IMR-90 (cell line): Measurements from ENCODE around the gene ANKK1. TPM values are rescaled to one million over a fixed set of nuclear protein-coding genes. Genes with fewer than 3 reads are reported as not detected.

Experiments used
- ATAC-seq: fragments of 200-7000 bp; cut with Tn5 transposase; 2 replicates; pipeline ENCODE4 v1.9.1; 2020; ENCODE audit warnings: low read depth, mild to moderate bottlenecking, moderate library complexity
- BruUV-seq: library from RNA; stranded (reverse); fragments of 400-500 nt; replicated peaks from 2 replicates; lab custom pipeline; 2021; lab: Mats Ljungman, UMichigan
- CTCF ChIA-PET: fragments of 300-600 bp; formaldehyde crosslinking; extraction: SDS; loops from one replicate; lab custom pipeline; 2021; ENCODE audit warnings: antibody characterized with exemption; lab: Yijun Ruan, JAX
- POLR2A ChIA-PET: fragments of 300-600 bp; sonication (Branson Sonifier 250); formaldehyde crosslinking; loops from one replicate; lab custom pipeline; 2022; ENCODE audit warnings: antibody characterized with exemption; ENCODE audit not compliant: unreplicated experiment; lab: Charles Lee
- DNase-seq: peaks from one replicate; pipeline ENCODE4 v3.0.0; 2013
- H2AFZ ChIP-seq: replicated peaks from 2 replicates; pipeline ENCODE3; 2013; ENCODE audit warnings: low read length, mild to moderate bottlenecking; ENCODE audit not compliant: poor library complexity
- H2AK5ac ChIP-seq: 2 replicates; pipeline ENCODE4 v1.6.1; 2013; ENCODE audit warnings: low read depth, low read length, inconsistent platforms
- H2AK9ac ChIP-seq: replicated peaks from 2 replicates; pipeline ENCODE3; 2013; ENCODE audit warnings: mild to moderate bottlenecking, low read depth, low read length, moderate library complexity; ENCODE audit not compliant: poor library complexity
- H2BK120ac ChIP-seq: 2 replicates; pipeline ENCODE4 v1.6.1; 2013; ENCODE audit warnings: low read depth, low read length, inconsistent platforms
- H2BK15ac ChIP-seq: 3 replicates; pipeline ENCODE4 v1.6.1; 2013; ENCODE audit warnings: low read depth, low read length, inconsistent platforms
- H2BK20ac ChIP-seq: 2 replicates; pipeline ENCODE4 v1.6.1; 2013; ENCODE audit warnings: low read depth, mild to moderate bottlenecking, inconsistent platforms, low read length, moderate library complexity
- H2BK5ac ChIP-seq: 2 replicates; pipeline ENCODE4 v1.6.1; 2013; ENCODE audit warnings: mild to moderate bottlenecking, low read depth, low read length, inconsistent platforms; ENCODE audit not compliant: poor library complexity, severe bottlenecking
- H3K14ac ChIP-seq: replicated peaks from 2 replicates; pipeline ENCODE4 v1.6.1; 2013; ENCODE audit warnings: low read depth, low read length, inconsistent platforms
- H3K18ac ChIP-seq: 2 replicates; pipeline ENCODE4 v1.6.1; 2013; ENCODE audit warnings: low read depth, low read length, control low read depth
- H3K23ac ChIP-seq: 2 replicates; pipeline ENCODE4 v1.6.1; 2013; ENCODE audit warnings: low read depth, low read length, inconsistent platforms
- H3K27ac ChIP-seq: 2 replicates; pipeline ENCODE4 v1.5.1; 2013; ENCODE audit warnings: mild to moderate bottlenecking, control low read depth, low read length; ENCODE audit not compliant: insufficient read depth
- H3K27me3 ChIP-seq: 2 replicates; pipeline ENCODE4 v1.6.1; 2013; ENCODE audit warnings: low read length; ENCODE audit not compliant: control insufficient read depth, insufficient read depth
- H3K36me3 ChIP-seq: 2 replicates; pipeline ENCODE4 v1.6.1; 2013; ENCODE audit warnings: low read length, mixed read lengths; ENCODE audit not compliant: control insufficient read depth, insufficient read depth
- H3K4ac ChIP-seq: 2 replicates; pipeline ENCODE4 v1.6.1; 2013; ENCODE audit warnings: low read depth, low read length, inconsistent platforms
- H3K4me1 ChIP-seq: 2 replicates; pipeline ENCODE4 v1.6.1; 2013; ENCODE audit warnings: low read length, mixed read lengths; ENCODE audit not compliant: control insufficient read depth, insufficient read depth
- H3K4me2 ChIP-seq: 2 replicates; pipeline ENCODE4 v1.6.1; 2013; ENCODE audit warnings: low read depth, mild to moderate bottlenecking, control low read depth, low read length, moderate library complexity
- H3K4me3 ChIP-seq: 2 replicates; pipeline ENCODE4 v1.5.1; 2013; ENCODE audit warnings: low read depth, mild to moderate bottlenecking, control low read depth, low read length, moderate library complexity; ENCODE audit not compliant: insufficient read depth
- H3K56ac ChIP-seq: 2 replicates; pipeline ENCODE4 v1.6.1; 2013; ENCODE audit warnings: low read length, inconsistent platforms; ENCODE audit not compliant: insufficient read depth; ENCODE audit errors: extremely low read depth
- H3K79me1 ChIP-seq, 2 experiments: 2 replicates each; pipeline ENCODE4 v1.6.1; 2013; ENCODE audit warnings: low read length in 2 of 2, inconsistent platforms in 1 of 2, low read depth in 1 of 2
- H3K9ac ChIP-seq: 2 replicates; pipeline ENCODE4 v1.6.1; 2013; ENCODE audit warnings: low read depth, low read length, control low read depth
- H3K9me1 ChIP-seq: 2 replicates; pipeline ENCODE4 v1.6.1; 2013; ENCODE audit warnings: low read length, inconsistent platforms; ENCODE audit not compliant: insufficient read depth
- H3K9me3 ChIP-seq: 2 replicates; pipeline ENCODE4 v1.6.1; 2013; ENCODE audit warnings: low read length; ENCODE audit not compliant: control insufficient read depth, insufficient read depth
- H4K20me1 ChIP-seq: 2 replicates; pipeline ENCODE4 v1.6.1; 2013; ENCODE audit warnings: low read length, inconsistent platforms; ENCODE audit not compliant: insufficient read depth
- H4K5ac ChIP-seq: 2 replicates; pipeline ENCODE4 v1.6.1; 2013; ENCODE audit warnings: mild to moderate bottlenecking, low read depth, low read length, control low read depth
- H4K8ac ChIP-seq, 2 experiments: 2 replicates each; pipeline ENCODE4 v1.6.1; 2013; ENCODE audit warnings: low read depth in 2 of 2, low read length in 2 of 2, control low read depth in 1 of 2, inconsistent platforms in 1 of 2
- H4K91ac ChIP-seq: 2 replicates; pipeline ENCODE4 v1.6.1; 2013; ENCODE audit warnings: low read depth, low read length, inconsistent platforms; ENCODE audit not compliant: insufficient read depth
- BHLHE40 ChIP-seq: fragments of 150-350 bp; IDR thresholded peaks from 2 replicates; pipeline ENCODE4 v1.6.1; 2016; ENCODE audit warnings: mild to moderate bottlenecking, low read depth, low read length
- CHD1 ChIP-seq: IDR thresholded peaks from 2 replicates; pipeline ENCODE4 v1.6.1; 2012; ENCODE audit warnings: low read depth, low read length, improper control_type of control experiment
- CTCF ChIP-seq: conservative IDR thresholded peaks from 2 replicates; pipeline ENCODE4 v1.5.1; 2012; ENCODE audit warnings: mild to moderate bottlenecking, low read depth, low read length, improper control_type of control experiment
- FOS ChIP-seq: fragments of 150-350 bp; IDR thresholded peaks from 2 replicates; pipeline ENCODE4 v1.6.1; 2016; ENCODE audit warnings: low read depth, low read length
- MAFK ChIP-seq: IDR thresholded peaks from 2 replicates; pipeline ENCODE4 v1.6.1; 2012; ENCODE audit warnings: low read depth, low read length, improper control_type of control experiment
- MXI1 ChIP-seq: IDR thresholded peaks from 2 replicates; pipeline ENCODE4 v1.6.1; 2012; ENCODE audit warnings: low read depth, mild to moderate bottlenecking, low read length, moderate library complexity, borderline replicate concordance
- NFE2L2 ChIP-seq: fragments of 150-350 bp; IDR thresholded peaks from 2 replicates; pipeline ENCODE4 v1.6.1; 2016; ENCODE audit warnings: low read depth, mild to moderate bottlenecking, low read length
- POLR2A ChIP-seq: IDR thresholded peaks from 2 replicates; pipeline ENCODE4 v1.6.1; 2012; ENCODE audit warnings: mild to moderate bottlenecking, low read depth, low read length
- RAD21 ChIP-seq: IDR thresholded peaks from 2 replicates; pipeline ENCODE4 v1.6.1; 2012; ENCODE audit warnings: low read length, improper control_type of control experiment
- RCOR1 ChIP-seq: IDR thresholded peaks from 2 replicates; pipeline ENCODE4 v1.6.1; 2012; ENCODE audit warnings: mild to moderate bottlenecking, low read length, improper control_type of control experiment; ENCODE audit not compliant: insufficient replicate concordance
- RFX5 ChIP-seq: IDR thresholded peaks from 2 replicates; pipeline ENCODE4 v1.8.0; 2012; ENCODE audit warnings: low read depth, mild to moderate bottlenecking, low read length, moderate library complexity
- SMC3 ChIP-seq: fragments of 150-350 bp; IDR thresholded peaks from 2 replicates; pipeline ENCODE4 v1.6.1; 2016; ENCODE audit warnings: low read depth, mild to moderate bottlenecking, antibody characterized with exemption, low read length, moderate library complexity
- USF2 ChIP-seq: fragments of 150-350 bp; IDR thresholded peaks from 2 replicates; pipeline ENCODE4 v1.6.1; 2017; ENCODE audit warnings: mild to moderate bottlenecking, antibody characterized with exemption, low read length, low read depth
- WGBS, 2 experiments: methylation state at CpG; one replicate each; pipeline versions ENCODE4 v1.1.5 to v1.1.7; 2013; ENCODE audit warnings: missing lambda C conversion rate in 2 of 2; ENCODE audit not compliant: insufficient read length in 1 of 2; ENCODE audit errors: extremely low coverage in 2 of 2; 5-methylcytosine and 5-hydroxymethylcytosine counted together
- dilution Hi-C: fragments of 300-500 bp; cut with HindIII; formaldehyde crosslinking; loops from one replicate; pipeline ENCODE4 v1.14.3; 2018; ENCODE audit warnings: low sequenced_read_pairs; ENCODE audit not compliant: unreplicated experiment
- in situ Hi-C: fragments of 300-500 bp; cut with MboI; formaldehyde crosslinking; loops from 3 replicates; pipeline ENCODE4 v1.14.3; 2019; ENCODE audit warnings: low sequenced_read_pairs, inconsistent platforms, mixed read lengths
- intact Hi-C: fragments of 100-400 bp; cut with micrococcal nuclease; formaldehyde crosslinking; loops from 2 replicates; pipeline ENCODE4 v1.10.0; 2022
- polyA plus RNA-seq, 3 experiments: library from polyadenylated mRNA; depleted of rRNA; stranded (reverse); fragments of >200 nt; gene quantifications; 2 replicates each; pipeline ENCODE4 v1.2.3, GENCODE V29; 2012; ENCODE audit warnings: low replicate concordance in 1 of 3
- total RNA-seq: library from RNA; depleted of rRNA; stranded (reverse); fragments of >200 nt; gene quantifications from 2 replicates; pipeline ENCODE4 v1.2.3, GENCODE V29; 2012

Gene ANKK1
- total and polyA plus RNA-seq, 2 of the 4 experiments (the other 2 are of a cell fraction): not detected

- H2AK5ac ChIP-seq: no peak overlapping the region
- no peaks in the 10 kb centered on the region for H4K20me1 ChIP-seq
- H3K23ac ChIP-seq: no peak overlapping the region
- DNase-seq (no peak), ATAC-seq (no peak)
- no peak overlapping the region for H2BK120ac ChIP-seq
- ChIA-PET CTCF (no interaction called here), POLR2A (no interaction called here)
- no peaks in the 10 kb centered on the region for H3K9me3 ChIP-seq
- no TSS peak for BruUV-seq
- H3K27ac ChIP-seq: no peak overlapping the region
- no peak overlapping the region for H3K56ac ChIP-seq
- H4K8ac ChIP-seq: no peak overlapping the region
- no peak overlapping the region for H3K9ac ChIP-seq
- H3K18ac ChIP-seq: no peak overlapping the region
- no peaks in the 10 kb centered on the region for H3K79me1 ChIP-seq
- H2BK15ac ChIP-seq: no peak overlapping the region
- in situ Hi-C loops: no loop called here
- no peak overlapping the region for H4K91ac ChIP-seq
- H3K36me3 ChIP-seq: no peaks in the 10 kb centered on the region
- intact Hi-C loops: no loop called here
- WGBS, 2 experiments: no CpG with 5 or more reads among the region's 6 CpGs
- H3K14ac ChIP-seq: no peak overlapping the region
- dilution Hi-C loops: no loop called here
- H3K4me1 ChIP-seq: no peaks in the 10 kb centered on the region
- H2BK5ac ChIP-seq: no peak overlapping the region
- no peak overlapping the region for H3K4me2 ChIP-seq
- H2AK9ac ChIP-seq: no peak overlapping the region
- H3K9me1 ChIP-seq: 0 out of 2 replicates have a peak, but pooled peaks cover 2% of the 10 kb centered on the region
- H4K5ac ChIP-seq: no peak overlapping the region
- H2BK20ac ChIP-seq: no peak overlapping the region
- H3K4me3 ChIP-seq: no peak overlapping the region
- TF ChIP-seq RAD21 (no peak), SMC3 (no peak), BHLHE40 (no peak), CTCF (no peak), RCOR1 (no peak), CHD1 (no peak), USF2 (no peak), RFX5 (no peak), POLR2A (no peak), NFE2L2 (no peak), MXI1 (no peak), MAFK (no peak), FOS (no peak)
- H2AFZ ChIP-seq: no peak overlapping the region
- peaks cover 2% of the 10 kb centered on the region; the same call in 1 of the 2 replicates for H3K27me3 ChIP-seq
- no peak overlapping the region for H3K4ac ChIP-seq
Observed at GRCh38 chr11:113446938-113447337, 59.4 kb downstream of the ANKK1 start.
